ENCODE results near the gene PCYOX1L.

The PCYOX1L gene

DNA sequence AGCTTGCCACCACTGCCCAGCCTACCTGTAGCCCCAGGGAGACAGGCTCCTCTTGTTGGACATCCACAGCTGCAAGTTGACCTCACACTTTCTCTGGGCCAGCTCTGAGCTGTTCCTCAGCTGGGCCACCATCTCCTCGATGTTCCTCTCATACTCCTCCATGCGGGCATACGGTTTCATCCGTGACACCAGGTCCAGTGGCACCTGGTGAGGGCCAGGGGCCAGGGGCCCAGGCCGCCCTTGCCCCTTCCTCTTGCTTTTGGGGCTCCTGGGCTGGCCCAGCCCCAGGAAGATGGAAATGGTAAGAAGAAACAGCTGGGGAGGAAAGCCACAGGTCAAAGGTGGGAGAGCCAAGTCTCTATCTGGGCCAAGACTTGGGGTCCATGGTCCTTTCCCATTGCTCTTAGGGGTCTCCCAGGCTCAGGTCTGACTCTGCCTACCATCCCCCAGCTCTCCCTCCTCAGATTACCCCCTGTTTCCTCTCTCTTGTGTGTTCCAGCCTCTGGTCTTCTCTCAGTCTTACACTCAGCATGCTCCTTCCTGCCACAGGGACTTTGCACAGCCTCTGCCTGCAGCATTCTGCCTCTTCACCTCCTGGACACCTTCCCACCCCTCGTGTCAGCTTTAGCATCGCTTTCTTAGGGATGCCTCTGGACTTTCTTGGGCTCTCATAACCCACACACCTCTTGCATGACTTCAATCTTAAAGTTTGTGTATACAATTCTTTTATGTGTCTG is 19.0 kb downstream of the PCYOX1L start:
- no peaks in the 10 kb centered on the region for H3K4me1 ChIP-seq (ENCODE audit: low read length)
- H3K4me3 ChIP-seq (ENCODE audit: low read length): no peak overlapping the region
- H3K4me2 ChIP-seq (ENCODE audit: low read length): no peak overlapping the region
- no peaks in the 10 kb centered on the region for H3K9me3 ChIP-seq (ENCODE audit: insufficient read depth, low read length)
- H3K27ac ChIP-seq (ENCODE audit: low read length): no peak overlapping the region
- H3K36me3 ChIP-seq (replicated peaks; ENCODE audit: low read depth, low read length): no peaks in the 10 kb centered on the region
- no peak overlapping the region for H3K9ac ChIP-seq (ENCODE audit: low read length)
- no peaks in the 10 kb centered on the region for H3K79me2 ChIP-seq (ENCODE audit: low read length)
- H2AFZ ChIP-seq (ENCODE audit: low read depth, low read length): no peak overlapping the region
- H4K20me1 ChIP-seq (ENCODE audit: insufficient read depth, low read length): no peaks in the 10 kb centered on the region
- no peaks in the 10 kb centered on the region for H3K27me3 ChIP-seq (ENCODE audit: low read depth, low read length)
- TF ChIP-seq EZH2phosphoT487 (IDR thresholded peaks at IDR 0.05; ENCODE audit: low read depth) (no peak), CTCF (IDR thresholded peaks at IDR 0.05; ENCODE audit: low read depth, low read length) (no peak)

DNA sequence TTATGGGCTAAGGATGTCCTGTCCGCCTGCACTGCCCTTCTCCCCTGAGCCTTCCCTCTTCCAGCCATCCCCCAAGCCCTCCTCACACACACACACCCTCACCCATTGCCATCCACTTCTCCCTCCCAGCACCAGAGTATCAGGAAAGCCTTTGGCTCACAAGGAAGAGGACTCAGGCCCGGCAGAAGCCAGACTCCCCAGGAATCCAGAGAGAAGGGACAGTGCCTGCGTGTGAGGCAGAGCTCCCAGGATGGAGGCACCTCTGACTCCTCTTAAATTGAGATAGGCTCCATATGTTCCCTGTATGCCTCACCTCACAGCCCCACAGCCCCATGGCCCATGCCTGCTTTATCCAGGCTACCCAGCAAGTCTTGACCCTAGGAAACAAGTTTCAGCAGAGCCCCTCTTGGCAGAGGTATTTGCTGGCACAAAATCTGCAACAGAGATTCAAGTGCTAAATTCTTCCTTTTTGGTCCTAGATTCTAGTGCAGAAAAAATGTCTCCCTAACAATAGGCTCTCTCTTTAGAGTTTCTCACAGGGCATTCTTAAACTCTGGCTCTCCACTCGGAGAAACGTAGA is 20.5 kb downstream of the PCYOX1L start:
- no peaks in the 10 kb centered on the region for H3K4me1 ChIP-seq (ENCODE audit: low read length)
- H2AFZ ChIP-seq (ENCODE audit: low read depth, low read length): no peak overlapping the region
- TF ChIP-seq EZH2phosphoT487 (IDR thresholded peaks at IDR 0.05; ENCODE audit: low read depth) (no peak), CTCF (IDR thresholded peaks at IDR 0.05; ENCODE audit: low read depth, low read length) (no peak)
- H3K27ac ChIP-seq (ENCODE audit: low read length): no peak overlapping the region
- H3K9me3 ChIP-seq (ENCODE audit: insufficient read depth, low read length): no peaks in the 10 kb centered on the region
- H4K20me1 ChIP-seq (ENCODE audit: insufficient read depth, low read length): no peaks in the 10 kb centered on the region
- no peak overlapping the region for H3K9ac ChIP-seq (ENCODE audit: low read length)
- no peaks in the 10 kb centered on the region for H3K27me3 ChIP-seq (ENCODE audit: low read depth, low read length)
- no peak overlapping the region for H3K4me2 ChIP-seq (ENCODE audit: low read length)
- H3K4me3 ChIP-seq (ENCODE audit: low read length): no peak overlapping the region
- H3K79me2 ChIP-seq (ENCODE audit: low read length): no peaks in the 10 kb centered on the region
- no peaks in the 10 kb centered on the region for H3K36me3 ChIP-seq (replicated peaks; ENCODE audit: low read depth, low read length)

GRCh38 chr5:149379177-149379761 is 21.4 kb downstream of the PCYOX1L start, which contains the start of gene IL17B:
IL17B (minus strand) TSS chr5:149379292; CDS start chr5:149379225, 67 bp downstream.
- Histone ChIP-seq H3K9me3 (ENCODE audit: insufficient read depth, low read length) (no peaks in the 10 kb centered on the region), H2AFZ (ENCODE audit: low read depth, low read length) (no peak within 1 kb of the TSS), H3K27me3 (ENCODE audit: low read depth, low read length) (no peaks in the 10 kb centered on the region), H4K20me1 (ENCODE audit: insufficient read depth, low read length) (no peaks in the 10 kb centered on the region), H3K36me3 (replicated peaks; ENCODE audit: low read depth, low read length) (no peaks in the 10 kb centered on the region), H3K4me1 (ENCODE audit: low read length) (no peaks in the 10 kb centered on the region), H3K79me2 (ENCODE audit: low read length) (no peaks in the 10 kb centered on the region), H3K9ac (ENCODE audit: low read length) (no peak within 1 kb of the TSS), H3K4me2 (ENCODE audit: low read length) (no peak within 1 kb of the TSS), H3K4me3 (ENCODE audit: low read length) (no peak within 1 kb of the TSS), H3K27ac (ENCODE audit: low read length) (no peak within 1 kb of the TSS)
- no peak for TF ChIP-seq EZH2phosphoT487 (IDR thresholded peaks at IDR 0.05; ENCODE audit: low read depth)
- TF ChIP-seq CTCF (IDR thresholded peaks at IDR 0.05; ENCODE audit: low read depth, low read length): no peak

GRCh38 chr5:149379818-149380374 is 22.1 kb downstream of the PCYOX1L start:
- no peaks in the 10 kb centered on the region for H3K79me2 ChIP-seq (ENCODE audit: low read length)
- no peak overlapping the region for H3K4me3 ChIP-seq (ENCODE audit: low read length)
- no peaks in the 10 kb centered on the region for H3K36me3 ChIP-seq (replicated peaks; ENCODE audit: low read depth, low read length)
- H3K4me2 ChIP-seq (ENCODE audit: low read length): no peak overlapping the region
- H4K20me1 ChIP-seq (ENCODE audit: insufficient read depth, low read length): no peaks in the 10 kb centered on the region
- no peak overlapping the region for H3K27ac ChIP-seq (ENCODE audit: low read length)
- no peaks in the 10 kb centered on the region for H3K9me3 ChIP-seq (ENCODE audit: insufficient read depth, low read length)
- H3K4me1 ChIP-seq (ENCODE audit: low read length): no peaks in the 10 kb centered on the region
- H2AFZ ChIP-seq (ENCODE audit: low read depth, low read length): no peak overlapping the region
- TF ChIP-seq CTCF (IDR thresholded peaks at IDR 0.05; ENCODE audit: low read depth, low read length): no peak
- no peak for TF ChIP-seq EZH2phosphoT487 (IDR thresholded peaks at IDR 0.05; ENCODE audit: low read depth)
- H3K27me3 ChIP-seq (ENCODE audit: low read depth, low read length): no peaks in the 10 kb centered on the region
- no peak overlapping the region for H3K9ac ChIP-seq (ENCODE audit: low read length)
